Umbilical cord (tissue), 1 donor: ENCODE data around the gene PDZD2. TPM values are rescaled to one million over a fixed set of nuclear protein-coding genes. Genes with fewer than 3 reads are reported as not detected.

Experiments
- total RNA-seq: library from RNA; depleted of rRNA; stranded (reverse); fragments of >200 nt; gene quantifications from one replicate; pipeline ENCODE4 v1.2.3, GENCODE V29; 2014; ENCODE audit warnings: low replicate concordance; ENCODE audit not compliant: insufficient read depth

The PDZD2 gene
- total RNA-seq, 1 donor from 2014 or later, result 5.5 TPM

Other genes with a start within 250 kb of the PDZD2 start
- gene DROSHA, start 107.0 kb upstream of the PDZD2 start, total RNA-seq, result 73.7 TPM
- gene C5orf22, start 106.8 kb upstream of the PDZD2 start, total RNA-seq, result 24.3 TPM